ENCODE measurements around the gene MYL6B.
"Not testable (repeated sequence)": the region's sequence is repeated elsewhere in the genome, so short reads cannot be mapped to it uniquely, and the experiment has no call there.

Gene MYL6B

DNA sequence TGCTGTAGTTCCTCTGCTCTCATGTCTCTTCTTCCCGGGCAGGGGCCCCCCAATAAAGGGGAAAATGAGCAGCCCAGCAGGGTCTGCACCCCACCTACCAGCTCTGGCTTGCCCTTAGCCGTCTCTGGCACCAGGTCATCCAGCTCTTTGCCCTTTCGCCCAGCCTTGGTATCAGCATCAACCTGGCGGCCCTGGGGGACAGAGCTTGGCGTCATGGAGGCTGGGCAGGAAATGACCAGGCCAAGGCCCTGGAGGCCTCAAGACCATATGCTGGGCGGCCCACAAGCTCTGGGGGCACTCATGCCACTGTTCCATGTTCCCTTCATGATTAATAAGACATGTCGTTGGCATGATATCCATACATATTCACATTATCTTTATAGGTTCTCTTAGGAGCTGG, 20.5 kb downstream of the MYL6B start:
- DNase-seq (ENCODE audit: low spot score) = no peak

DNA sequence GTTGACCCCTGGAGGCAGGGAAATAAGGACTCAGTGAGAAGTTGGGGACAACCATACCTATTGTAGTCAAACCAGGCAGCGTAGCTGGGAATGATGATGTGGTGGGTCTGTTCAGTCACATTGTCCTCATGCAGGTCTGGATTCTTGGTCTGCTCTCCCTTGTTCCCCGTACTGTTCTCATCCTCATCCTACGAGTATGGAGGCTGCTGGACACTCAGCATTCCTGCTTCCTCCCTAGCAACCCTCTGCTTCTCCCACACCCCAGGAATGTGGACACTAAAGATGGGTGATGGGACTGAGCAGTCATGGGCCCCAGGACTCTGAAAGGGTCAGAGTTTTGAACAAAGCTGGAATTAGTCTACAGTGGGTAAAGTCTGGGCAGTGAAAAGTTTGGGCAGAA, 26.0 kb downstream of the MYL6B start:
- no peak for DNase-seq (ENCODE audit: low spot score)

DNA sequence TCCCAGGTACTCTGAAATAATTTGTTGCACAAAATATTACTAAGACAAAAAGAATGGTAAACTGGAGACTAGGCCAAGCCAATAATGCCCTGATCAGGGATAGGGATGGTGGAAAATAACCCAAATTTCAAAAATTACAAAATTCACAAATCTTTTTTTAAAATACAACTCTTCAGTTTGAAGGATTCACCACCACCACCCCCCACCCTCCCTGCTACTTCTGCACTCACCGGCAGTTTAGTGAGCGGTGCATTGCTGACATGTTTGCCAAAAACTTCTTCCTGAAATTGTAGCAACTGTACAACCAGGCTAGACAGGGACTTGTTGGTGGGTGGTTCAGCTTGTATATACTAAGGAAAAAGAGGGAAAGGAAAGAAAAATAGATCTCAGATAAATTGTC, 34.6 kb downstream of the MYL6B start:
- DNase-seq (ENCODE audit: low spot score) = no peak

DNA sequence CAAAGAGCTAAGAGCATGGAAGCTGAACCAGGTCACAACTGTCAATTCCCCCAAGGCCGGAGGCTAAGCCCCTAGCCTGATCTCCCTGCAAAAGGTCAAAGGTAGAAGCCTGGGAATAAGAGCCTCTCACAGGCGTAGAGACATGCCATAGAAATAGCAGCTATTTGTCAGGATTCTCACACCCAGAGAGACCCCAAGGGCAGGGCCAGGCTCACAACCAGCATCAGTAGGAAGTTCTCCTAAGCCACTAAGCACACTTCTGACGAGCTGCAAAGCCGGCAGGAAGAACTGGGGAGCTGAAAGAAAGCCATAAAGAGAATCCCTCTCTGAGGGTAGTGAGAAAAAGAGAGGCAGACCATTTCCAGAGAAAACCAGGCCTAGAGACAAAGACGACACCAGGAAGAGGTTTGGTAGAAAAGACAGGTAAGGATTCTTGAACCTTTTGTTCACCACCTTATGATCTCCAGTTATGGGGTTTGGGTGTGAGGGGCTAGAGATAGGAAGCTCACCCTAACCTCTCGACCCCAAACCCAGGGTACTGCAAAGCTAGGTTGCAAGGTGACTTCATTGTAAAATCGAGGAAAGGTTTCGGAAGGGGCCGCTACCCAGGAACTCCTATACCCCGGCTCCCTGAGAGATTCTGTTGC, 35.9 kb downstream of the MYL6B start:
- DNase-seq (ENCODE audit: low spot score) = no peak

DNA sequence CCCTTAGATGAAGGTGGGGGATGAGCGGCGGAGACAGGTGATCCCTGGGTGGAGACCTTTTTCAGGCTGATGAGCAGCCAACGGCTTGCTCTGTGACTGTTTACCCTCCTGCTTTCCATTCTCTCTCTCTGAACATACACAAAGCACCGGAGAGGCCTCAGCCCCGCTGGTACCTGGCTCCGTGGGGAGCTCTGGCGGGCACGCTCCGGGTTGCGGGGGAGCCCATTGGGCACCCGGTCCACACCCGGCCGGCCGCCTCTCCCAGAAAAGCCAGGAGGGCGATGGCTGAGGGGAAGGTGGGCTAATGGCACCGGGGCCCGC, 36.4 kb downstream of the MYL6B start:
- no peak for DNase-seq (ENCODE audit: low spot score)

DNA sequence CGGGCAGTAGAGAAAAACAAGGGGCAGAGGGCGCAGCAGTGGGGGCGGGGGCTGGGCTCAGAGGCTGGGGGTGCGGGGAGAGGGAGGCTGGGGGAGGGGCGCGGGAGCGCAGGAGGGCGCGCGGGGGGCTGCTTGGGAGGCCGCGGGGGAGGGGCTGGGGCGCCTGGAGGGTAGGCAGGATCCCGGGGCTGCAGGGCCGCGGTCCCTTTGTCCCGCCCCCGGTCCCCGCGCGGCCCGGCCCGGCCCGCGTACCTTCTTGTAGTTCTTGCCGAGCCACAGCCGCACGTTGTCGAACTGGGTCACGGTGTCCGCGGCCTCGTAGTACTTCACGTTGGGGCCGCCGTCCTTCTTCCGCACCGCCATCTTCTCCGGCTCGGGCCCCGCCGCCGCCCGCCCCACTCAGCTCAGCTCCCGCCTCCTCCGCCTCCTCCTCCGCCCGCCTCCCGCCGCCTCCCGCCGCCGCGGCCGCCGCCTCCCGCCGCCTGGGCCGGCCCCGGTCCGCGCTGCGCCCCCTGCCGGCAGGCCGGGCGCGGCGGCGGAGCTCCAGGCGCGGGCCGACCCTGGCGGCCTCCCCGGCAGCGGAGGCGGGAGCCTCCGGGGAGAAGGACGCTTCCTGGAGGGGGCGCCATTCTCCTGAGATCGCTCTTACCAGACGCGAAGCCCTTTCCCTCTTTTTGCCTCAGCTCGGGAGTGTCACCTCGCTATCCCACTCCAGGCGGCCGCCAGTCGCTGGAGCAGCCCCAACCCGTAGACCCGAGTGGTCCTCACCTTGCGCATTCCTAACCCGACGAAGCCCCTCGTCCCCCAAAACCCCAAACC, 36.9 kb downstream of the MYL6B start, which contains the start of gene SMARCC2:
TSS of gene SMARCC2 (minus strand) at position 385 of the 819 bp plus-strand sequence. CDS start at position 363, 22 bp downstream.
- DNase-seq (ENCODE audit: low spot score) = peak; percentile 84

DNA sequence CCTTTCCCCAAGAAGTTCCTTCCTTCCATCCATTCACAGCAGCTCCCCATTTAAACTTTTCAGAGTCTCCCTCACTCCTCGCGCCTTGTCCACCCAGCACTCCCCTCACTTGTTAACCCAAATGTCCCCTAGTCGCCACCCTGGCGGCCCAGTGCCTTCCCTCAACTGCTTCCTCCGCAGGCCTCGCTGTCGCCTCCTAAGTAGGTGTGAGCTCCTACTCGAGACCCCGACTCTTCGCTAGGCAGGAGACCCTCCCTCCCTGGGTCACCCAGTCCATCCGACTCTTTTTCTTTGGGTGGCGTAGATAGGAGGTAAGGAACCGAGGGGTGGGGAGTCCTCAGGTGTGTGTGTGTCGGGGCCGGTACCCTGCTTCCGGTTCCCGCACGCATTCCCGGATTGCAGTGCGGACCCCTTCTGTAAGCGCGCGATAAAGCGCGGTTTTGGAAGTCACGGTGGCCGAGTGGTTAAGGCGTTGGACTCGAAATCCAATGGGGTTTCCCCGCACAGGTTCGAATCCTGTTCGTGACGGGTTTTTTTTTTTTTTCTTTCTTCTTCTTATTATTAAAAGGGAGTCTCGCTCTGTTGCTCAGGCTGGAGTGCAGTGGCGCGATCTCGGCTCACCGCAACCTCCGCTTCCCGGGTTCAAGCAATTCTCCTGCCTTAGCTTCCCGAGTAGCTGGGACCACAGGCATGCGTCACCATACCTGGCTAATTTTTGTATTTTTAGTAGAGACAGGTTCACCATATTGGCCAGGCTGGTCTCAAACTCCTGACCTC, 37.7 kb downstream of the MYL6B start:
- DNase-seq (ENCODE audit: low spot score) = peak; percentile 78

DNA sequence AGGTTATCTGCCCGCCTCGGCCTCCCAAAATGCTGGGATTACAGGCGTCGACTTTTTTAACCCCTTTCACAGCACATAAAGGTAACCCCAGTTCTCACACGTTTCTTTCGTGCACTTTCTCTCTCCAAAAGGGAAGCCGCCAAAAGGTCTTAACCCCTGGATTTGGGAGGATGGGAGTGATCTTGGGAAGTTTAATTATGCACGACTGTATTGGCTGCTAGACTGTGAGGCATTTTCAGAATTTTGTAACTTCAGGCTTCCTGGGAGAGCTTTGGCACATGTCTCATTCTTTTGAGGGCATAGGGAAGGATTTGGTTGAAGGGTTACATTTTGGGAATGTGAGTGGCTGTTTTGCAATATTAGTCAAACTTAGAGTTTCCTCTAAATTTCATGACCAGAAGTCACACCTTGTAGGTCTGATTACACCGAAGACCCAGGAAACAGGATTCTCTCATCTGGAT, 38.3 kb downstream of the MYL6B start:
- no peak for DNase-seq (ENCODE audit: low spot score)

DNA sequence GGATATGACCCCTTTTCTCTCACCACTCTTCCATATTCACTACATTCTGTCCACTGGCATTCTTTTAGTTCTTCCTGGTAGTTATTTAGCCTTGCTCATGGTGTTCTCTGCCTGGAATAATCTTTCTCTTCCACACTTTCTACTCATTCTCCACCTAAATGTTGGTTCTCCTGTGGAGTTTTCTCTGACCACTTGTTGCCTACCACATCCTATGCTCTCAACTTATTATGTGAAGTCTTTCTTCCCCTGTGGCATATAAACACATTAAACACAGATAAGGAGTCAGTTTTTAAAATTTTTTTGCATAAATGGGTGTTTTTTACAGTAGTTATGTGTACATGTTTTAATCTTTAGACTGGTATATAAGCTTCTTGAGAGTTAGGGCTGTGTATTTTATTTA, 40.2 kb downstream of the MYL6B start:
- DNase-seq (ENCODE audit: low spot score) = no peak

DNA sequence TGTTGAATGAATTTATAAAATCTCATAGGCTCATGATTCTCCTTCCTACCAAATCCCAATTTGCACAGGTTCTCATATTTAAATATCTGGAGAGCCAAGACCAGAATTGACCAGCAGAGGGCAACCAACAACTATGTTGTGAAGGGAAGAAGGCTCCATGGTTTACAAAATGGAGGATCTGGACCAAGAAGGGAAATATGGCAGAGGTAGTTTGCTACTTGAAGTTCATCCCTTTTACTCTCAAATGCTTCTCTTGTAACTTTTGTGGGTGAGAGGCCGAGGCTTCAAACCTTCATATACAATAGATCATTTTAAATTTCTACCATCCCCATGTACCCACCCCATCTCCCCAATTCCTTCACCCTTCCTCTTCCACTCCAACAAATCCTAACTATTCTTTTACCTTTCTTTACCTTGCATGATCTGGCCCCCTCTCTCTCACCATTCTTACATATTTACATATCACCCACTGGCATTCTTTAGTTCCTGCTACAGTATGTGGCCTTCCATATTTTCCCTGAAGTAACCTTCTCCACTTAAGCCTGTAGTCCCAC, 40.7 kb downstream of the MYL6B start:
- DNase-seq (ENCODE audit: low spot score) = peak; percentile 86

DNA sequence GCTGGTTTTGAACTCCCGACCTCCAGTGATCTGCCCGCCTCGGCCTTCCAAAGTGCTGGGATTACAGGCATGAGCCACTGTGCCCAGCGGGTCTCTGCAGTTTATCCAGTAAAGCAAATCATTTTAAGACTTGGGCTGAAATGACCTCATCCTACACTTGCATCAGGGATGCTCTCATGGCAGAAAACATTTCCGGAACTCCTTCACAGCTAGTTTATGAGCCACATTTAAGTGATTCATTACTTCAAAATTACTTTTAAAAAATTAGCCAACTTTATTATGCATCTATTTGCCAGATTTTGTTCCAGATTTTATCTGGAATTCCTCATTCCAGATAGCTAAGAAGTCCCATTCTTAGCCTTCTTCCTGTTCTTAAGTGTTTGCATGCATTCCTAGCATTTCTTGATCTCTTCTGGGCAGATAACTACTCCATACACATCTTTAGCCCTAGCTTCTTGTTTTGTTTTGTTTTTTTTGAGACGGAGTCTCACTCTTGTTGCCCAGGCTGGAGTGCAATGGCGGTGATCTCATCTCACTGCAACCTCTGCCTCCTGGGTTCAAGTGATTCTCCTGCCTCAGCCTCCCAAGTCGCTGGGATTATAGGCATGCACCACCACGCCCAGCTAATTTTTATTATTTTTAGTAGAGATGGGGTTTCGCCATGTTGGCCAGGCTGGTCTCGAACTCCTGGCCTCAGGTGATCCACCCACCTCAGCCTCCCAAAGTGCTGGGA, 44.6 kb downstream of the MYL6B start:
- DNase-seq (ENCODE audit: low spot score) = not testable (repeated sequence)

DNA sequence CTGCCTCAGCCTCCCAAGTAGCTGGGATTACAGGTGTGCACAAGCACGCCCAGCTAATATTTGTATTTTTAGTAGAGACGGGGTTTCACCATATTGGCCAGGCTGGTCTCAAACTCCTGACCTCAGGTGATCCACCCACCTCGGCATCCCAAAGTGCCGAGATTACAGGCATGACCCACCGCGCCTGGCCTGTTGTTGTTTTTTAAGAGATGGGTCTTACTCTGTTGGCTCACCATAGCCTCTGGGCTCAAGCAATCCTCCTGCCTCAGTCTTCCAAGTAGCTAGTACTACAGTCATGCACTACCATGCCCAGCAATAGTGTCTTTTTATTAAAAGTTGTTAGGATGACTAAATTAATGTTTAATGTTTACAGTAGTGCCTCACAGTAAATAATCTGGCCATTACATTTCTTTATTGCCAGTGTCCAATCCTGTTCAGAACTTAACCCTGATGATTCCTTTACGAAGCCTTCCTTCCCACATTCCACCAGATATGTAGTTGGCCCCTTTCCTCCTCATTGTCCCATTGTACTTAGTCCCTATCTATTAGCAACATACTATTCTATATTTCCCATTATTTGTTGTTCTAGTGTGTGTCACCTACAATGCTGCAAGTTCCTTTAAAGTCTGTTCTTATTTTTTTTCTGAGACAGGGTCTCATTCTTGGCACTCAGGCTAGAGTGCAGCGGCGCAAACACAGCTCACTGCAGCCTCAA, 45.7 kb downstream of the MYL6B start:
- DNase-seq (ENCODE audit: low spot score) = no peak

DNA sequence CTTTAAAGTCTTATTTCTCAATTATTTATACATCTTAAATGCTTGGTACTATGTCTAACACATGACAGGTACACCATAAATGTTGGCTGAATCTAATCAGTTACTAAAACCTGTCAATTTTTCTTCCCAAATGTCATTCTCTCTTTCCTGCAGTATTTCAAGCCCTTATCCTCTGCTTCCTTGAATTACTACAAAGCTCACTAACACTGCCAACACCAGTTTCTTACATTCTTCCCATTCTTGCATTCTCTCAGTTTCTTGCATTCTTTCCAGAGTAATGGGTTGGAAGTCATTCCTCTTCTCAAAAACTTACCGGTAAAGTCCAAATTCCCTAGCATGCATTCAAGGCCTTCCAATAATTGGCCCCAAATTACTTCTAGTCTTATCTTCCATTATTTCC, 46.4 kb downstream of the MYL6B start:
- no peak for DNase-seq (ENCODE audit: low spot score)

DNA sequence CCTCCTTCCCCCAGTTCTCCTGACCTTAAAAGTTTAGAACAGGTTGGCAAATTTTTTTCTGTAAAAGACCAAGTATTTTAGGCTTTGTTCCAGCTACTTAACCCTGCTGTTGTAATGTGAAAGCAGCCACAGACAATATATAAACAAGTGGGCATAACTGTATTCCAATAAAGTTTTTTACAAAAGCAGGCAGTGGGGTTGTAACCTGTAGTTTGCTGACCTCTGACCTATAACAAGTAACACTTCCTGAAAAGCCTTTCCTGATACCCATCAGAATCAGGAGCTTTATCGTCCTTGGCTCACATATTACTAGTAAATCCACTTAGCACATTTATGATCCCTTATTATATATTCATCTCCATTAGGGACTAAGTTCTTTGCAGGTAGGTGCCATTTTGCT, 50.0 kb downstream of the MYL6B start:
- no peak for DNase-seq (ENCODE audit: low spot score)

DNA sequence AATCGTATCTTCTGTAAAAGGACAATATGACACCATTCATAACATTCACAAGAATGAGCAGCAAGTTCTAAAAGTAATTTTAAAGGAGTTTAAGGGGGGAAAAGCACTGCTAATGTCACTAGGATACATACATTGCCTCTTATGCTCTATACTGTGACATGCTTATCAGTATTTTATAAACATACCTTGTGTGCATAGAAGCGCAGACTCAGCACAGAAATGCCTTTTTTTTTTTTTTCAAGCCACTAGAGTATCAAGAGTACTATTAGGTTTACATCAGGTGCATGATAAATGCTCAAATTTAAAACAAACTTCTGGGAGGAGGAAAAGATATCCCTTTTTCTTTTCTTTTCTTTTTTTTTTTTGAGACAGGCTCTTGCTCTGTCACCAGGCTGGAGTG, 50.5 kb downstream of the MYL6B start:
- no peak for DNase-seq (ENCODE audit: low spot score)

DNA sequence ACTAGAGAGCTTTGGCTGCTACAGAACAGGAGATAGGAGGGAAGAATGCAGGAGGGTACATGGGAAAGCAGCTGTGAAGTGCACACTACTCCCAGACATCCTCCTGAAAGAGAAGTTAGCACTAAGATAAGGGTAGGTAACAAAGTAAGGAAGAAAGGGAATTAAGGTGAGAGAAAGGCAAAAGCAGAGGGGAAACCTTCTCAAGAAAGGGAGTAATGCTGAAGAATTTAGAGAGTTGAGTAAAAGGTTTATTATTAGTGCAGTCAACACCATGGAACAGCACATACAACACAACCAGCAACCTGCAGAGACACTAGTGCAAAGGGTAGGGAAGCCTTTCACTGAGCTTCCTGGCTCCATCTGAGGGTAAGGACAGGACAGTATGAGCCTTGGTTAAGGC, 51.9 kb downstream of the MYL6B start:
- DNase-seq (ENCODE audit: low spot score) = no peak

DNA sequence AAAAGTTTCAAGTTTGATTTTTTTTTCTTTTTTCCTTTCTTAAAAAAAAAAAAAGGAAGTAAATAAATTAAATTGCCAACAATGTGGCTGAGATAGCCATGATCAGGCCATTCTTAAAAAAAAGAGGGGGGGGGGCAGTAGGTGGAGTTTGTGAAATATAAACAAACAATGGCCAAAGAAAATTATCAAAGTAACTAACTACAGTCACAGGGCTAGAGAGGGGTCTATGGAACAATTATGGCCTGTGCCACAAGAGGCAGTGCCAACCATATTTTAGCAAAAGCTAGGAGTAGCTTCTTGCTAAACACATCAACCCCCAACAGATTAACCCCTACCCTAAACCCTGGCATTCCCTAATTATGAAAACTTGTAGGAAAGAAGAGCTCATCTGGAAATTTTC, 53.1 kb downstream of the MYL6B start:
- no peak for DNase-seq (ENCODE audit: low spot score)

DNA sequence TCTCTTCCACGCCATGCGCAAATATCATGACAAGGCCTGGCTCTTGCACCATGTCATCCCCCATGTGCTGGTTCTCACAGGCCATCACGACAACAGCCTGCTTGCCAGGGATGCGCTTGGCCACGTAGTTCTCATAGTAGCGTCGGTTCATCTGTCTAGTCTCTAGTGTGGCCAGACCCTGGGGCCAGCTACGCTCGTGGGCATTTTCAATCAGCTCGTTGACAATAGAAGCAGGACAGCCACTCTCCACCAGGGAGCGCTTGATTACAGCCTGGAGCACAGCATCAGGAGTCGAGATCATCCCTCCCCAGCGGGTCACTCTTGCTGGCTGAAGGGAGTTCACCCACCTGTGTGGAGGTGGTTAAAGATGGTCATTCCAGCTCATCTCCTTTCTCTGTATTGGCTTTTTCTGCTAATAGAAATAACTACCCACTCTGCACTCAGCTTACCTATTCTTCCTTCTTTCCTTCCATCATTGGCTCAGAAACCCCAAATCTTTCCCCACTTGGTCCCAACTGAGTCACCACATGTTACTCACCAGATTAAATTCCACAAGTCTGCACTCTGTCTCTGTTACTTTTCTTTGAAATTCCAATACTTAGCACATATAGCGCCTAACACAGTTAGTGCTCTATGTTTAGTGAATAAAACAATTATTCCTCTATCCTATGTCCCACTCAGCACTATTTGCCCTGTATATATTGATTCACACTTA, 54.2 kb downstream of the MYL6B start:
- peak; percentile 55 for DNase-seq (ENCODE audit: low spot score)
